T-helper 2 cell (primary cell): ENCODE results near the gene SNX13.
A peak's percentile ranks its signal among the peaks of the same experiment; 100 is the strongest.
"Not testable (repeated sequence)": the region's sequence is repeated elsewhere in the genome, so short reads cannot be mapped to it uniquely, and the experiment has no call there.

ENCODE experiments used
- DNase-seq, 5 experiments: peaks; one replicate each; pipeline versions ENCODE4 v3.0.0 to v3.0.0-alpha.2; 2012 to 2022

SNX13 gene

GRCh38 chr7:17844514-17845196 is 95.6 kb downstream of the SNX13 start:
- no peak for DNase-seq

- no peak for DNase-seq
These were observed 96.3 kb downstream of the SNX13 start for GRCh38 chr7:17844022-17844421.

- no peak for DNase-seq
These were observed 97.3 kb downstream of the SNX13 start for GRCh38 chr7:17843041-17843440.

- no peak for DNase-seq
These were observed 107.4 kb downstream of the SNX13 start for GRCh38 chr7:17832820-17833355.

GRCh38 chr7:17832242-17832641 is 108.1 kb downstream of the SNX13 start:
- peak in 1 of 5 experiments; percentile 48 for DNase-seq

GRCh38 chr7:17830206-17830605 is 110.1 kb downstream of the SNX13 start:
- DNase-seq = no peak

GRCh38 chr7:17829001-17829400 is 111.3 kb downstream of the SNX13 start:
- DNase-seq = no peak

- no peak for DNase-seq
These were observed 117.6 kb downstream of the SNX13 start for GRCh38 chr7:17822547-17823173.

GRCh38 chr7:17816903-17817302 is 123.4 kb downstream of the SNX13 start:
- no peak for DNase-seq

GRCh38 chr7:17815318-17815717 is 125.0 kb downstream of the SNX13 start:
- DNase-seq = no peak

- no peak for DNase-seq
These were observed 126.2 kb downstream of the SNX13 start for GRCh38 chr7:17814058-17814457.

- DNase-seq = not testable (repeated sequence)
These were observed 131.1 kb downstream of the SNX13 start for GRCh38 chr7:17809215-17809614.

GRCh38 chr7:17807242-17807641 is 133.1 kb downstream of the SNX13 start:
- DNase-seq = no peak

GRCh38 chr7:17806631-17807030 is 133.7 kb downstream of the SNX13 start:
- no peak for DNase-seq

GRCh38 chr7:17802056-17802455 is 138.2 kb downstream of the SNX13 start:
- no peak for DNase-seq

- DNase-seq = no peak
These were observed 148.0 kb downstream of the SNX13 start for GRCh38 chr7:17792075-17792936.

GRCh38 chr7:17787257-17787656 is 153.0 kb downstream of the SNX13 start:
- no peak for DNase-seq

- no peak for DNase-seq
These were observed 153.9 kb downstream of the SNX13 start for GRCh38 chr7:17786314-17786852.

GRCh38 chr7:17782216-17782549 is 158.1 kb downstream of the SNX13 start:
- no peak for DNase-seq

- DNase-seq = no peak
These were observed 158.6 kb downstream of the SNX13 start for GRCh38 chr7:17781491-17782215.

- DNase-seq = no peak
These were observed 160.9 kb downstream of the SNX13 start for GRCh38 chr7:17779381-17779780.

GRCh38 chr7:17774716-17775288 is 165.5 kb downstream of the SNX13 start:
- DNase-seq = no peak
